RCC 7860 (cell line): ENCODE data around the gene UGT2A3.
A peak's percentile ranks its signal among the peaks of the same experiment; 100 is the strongest.

Source experiments
- DNase-seq: peaks from one replicate; pipeline ENCODE4 v3.0.0-alpha.2; 2015; ENCODE audit warnings: low spot score
- FAIRE-seq: peaks from 2 replicates; lab custom pipeline; 2012; peaks lifted over from hg19 to GRCh38; lab: Jason Lieb, UNC

Gene UGT2A3

DNA sequence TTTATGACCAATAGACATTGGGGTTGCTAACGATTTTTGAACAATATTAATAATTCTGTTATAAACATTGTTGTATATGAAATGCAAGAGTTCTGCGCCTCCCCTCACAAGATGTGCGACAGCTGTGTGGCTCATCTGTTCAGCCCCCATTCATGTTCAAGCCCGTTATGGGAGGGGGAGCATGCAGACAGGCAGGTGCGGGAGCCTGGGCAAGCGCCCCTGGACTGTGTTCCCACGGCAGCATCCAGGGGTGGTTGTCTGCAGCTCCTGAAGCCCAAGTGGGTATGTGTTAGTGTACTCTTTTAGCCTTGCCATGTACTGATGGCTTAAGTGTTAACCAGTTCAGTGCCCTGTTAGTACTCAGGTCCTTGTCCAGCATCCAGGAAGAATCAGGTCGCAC is 34.6 kb downstream of the UGT2A3 start:
- DNase-seq, result no peak
- no peak for FAIRE-seq

DNA sequence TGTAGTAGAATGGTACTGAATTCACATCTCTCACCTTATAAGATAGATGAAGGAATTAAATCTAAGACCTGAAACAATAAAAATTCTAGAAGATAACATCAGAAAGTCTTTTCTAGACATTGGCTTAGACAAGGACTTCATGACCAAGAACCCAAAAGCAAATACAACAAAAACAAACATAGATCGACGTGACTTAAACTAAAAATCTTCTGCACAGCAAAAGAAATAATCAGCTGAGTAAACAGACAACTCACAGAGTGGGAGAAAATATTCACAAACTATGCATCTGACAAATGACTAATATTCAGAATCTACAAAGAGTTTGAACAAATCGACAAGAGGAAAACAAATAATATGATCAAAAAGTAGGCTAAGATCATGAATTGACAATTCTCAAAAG is 38.8 kb downstream of the UGT2A3 start:
- DNase-seq (no peak), FAIRE-seq (no peak)

DNA sequence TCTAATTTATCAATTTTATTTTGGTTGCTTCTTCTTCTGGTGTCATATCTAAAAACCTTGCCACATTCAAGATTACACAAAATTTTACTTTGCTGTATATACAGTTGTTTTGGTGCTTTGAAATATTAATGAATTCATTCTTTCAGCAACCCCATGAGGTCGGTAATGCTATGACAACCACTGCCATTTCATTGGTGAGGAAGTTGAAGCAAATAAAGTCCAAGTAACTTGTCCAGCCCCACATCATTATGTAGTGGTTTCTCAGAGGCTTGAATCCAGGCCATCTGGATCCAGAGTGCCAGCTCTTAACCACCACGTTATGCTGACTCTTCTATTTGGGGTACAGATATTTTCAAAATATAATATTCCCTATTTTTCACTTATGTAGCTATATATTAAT is 42.2 kb downstream of the UGT2A3 start:
- DNase-seq (no peak), FAIRE-seq (peak; percentile 24)

- peak; percentile 63 for FAIRE-seq
- no peak for DNase-seq
Measured at GRCh38 chr4:68907788-68908700, 43.6 kb downstream of the UGT2A3 start.

GRCh38 chr4:68907245-68907644 is 44.4 kb downstream of the UGT2A3 start:
- DNase-seq, result no peak
- FAIRE-seq, result no peak

GRCh38 chr4:68906780-68907137 is 44.8 kb downstream of the UGT2A3 start:
- DNase-seq, result no peak
- FAIRE-seq, result no peak

DNA sequence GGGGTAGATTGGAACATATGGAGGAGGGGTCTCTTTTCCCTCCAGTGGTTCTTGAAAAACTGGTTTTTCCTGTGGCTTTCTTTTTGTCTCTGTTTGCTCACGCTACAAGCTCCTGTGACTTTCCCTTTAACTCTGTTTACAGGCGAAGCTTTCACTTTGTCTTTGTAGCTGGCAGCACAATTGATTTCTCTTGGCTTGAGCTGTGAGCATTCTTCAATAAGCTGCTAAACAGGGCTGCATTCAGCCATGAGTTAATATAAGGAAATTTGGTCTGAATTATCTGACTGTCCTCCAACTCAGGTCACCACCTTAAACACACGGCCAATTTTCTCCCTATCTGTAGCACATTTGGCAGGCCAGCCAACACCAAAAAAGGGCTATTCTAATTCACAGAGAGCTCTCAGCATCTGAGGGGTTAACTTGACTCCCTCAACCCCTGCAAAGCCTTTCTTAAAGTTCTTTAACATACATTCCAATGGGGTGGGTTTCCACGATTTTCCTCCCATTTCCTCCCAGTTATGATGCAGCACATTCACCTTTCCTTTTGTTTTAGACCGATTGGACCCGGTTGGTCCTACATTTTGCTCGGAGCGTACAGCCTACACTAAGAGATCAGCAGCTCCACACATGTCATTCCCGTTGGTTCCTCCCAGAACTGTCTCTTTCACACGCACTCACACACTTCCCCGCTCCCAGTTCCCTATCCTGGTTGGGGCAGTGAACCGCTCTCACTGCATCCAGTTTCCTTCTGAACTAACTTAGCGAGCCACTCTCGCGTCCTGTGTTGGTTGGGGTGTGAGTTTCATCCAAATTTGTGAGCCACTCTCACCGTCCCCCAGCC is 45.4 kb downstream of the UGT2A3 start:
- no peak for DNase-seq
- FAIRE-seq, result no peak

DNA sequence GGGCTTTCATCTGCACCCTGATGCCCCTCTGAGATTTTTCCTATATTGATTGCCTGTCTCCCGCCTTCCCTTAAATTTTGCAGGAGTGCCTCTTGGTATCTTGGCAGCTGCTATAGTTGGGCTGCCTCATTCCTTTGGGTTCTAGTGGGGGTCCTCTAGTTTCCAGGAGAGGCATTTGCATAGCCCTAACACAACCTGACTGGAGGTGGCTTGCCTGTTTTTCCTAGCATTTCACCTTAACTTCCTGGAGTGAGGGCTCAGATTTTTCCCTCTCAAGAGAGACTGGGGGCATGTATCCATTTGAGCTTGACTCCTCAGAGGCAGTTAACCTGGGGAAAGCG is 46.0 kb downstream of the UGT2A3 start:
- FAIRE-seq (no peak), DNase-seq (no peak)

GRCh38 chr4:68904786-68905185 is 46.8 kb downstream of the UGT2A3 start:
- DNase-seq, result peak; percentile 13
- no peak for FAIRE-seq

DNA sequence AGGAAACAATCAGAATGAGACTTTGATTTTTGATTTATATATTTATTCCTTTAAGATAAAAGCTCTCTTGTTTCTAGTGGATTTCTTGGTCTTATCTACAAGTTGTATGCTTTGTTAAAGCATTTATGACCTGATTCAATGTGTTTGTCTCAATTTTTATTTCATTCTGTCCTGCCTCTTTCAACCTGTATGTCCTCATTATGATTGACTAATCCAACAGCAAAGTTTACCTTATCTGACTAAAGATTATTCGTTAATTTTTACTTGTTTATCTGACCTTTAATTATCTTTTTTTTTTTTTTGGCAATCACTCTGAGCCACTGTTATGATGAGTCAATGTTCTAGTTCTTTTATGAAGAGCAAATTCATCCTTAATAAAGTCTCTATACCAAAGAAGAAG is 54.9 kb downstream of the UGT2A3 start:
- DNase-seq, result no peak
- peak; percentile 51 for FAIRE-seq

DNA sequence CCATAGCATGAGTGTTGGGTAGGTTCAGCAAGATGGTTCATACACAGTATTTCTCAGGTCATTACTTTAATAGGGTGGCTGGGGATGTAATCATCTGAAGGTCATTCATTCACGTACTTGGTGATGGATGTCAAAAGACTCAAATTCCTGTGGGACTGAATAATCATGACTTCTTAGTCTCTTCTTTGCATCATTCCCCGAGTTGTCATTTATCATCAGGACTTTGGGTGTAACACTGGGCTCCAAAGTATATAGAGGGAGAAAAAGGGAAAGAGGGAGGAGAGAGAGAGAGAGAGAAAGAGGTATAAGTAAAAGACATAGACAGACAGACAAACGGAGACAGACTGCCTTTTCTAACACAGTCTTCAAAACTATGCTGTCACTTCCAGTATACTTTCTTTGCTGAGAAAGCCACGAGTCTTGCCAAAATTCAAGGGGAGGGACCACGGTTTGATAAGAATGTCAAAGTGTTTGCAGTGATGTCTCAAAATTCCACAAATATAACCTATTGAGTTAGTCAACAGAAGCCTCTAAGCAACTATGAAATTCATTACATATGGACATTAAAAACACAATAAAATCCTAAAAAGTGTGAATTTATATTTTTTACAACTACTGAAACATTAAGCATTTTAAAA is 55.9 kb downstream of the UGT2A3 start:
- DNase-seq (peak; percentile 78), FAIRE-seq (peak; percentile 93)

GRCh38 chr4:68892861-68893260 is 58.7 kb downstream of the UGT2A3 start:
- DNase-seq (no peak), FAIRE-seq (no peak)

GRCh38 chr4:68891678-68892077 is 59.9 kb downstream of the UGT2A3 start:
- DNase-seq, result no peak
- FAIRE-seq, result no peak

DNA sequence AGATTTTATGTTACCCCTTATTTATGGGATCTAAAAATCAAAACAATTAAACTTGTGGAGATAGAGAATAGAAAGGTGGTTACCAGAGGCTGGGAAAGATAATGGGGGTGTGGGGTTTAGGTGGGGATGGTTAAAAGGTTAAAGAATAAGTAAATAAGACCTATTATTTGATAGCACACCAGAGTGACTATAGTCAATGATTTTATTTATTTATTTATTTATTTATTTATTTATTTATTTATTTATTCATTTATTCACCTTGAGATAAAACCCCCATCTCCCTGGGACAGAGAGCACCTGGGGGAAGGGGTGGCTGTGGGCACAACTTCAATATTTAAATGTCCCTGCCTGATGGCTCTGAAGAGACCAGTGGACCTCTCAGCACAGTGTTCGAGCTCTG is 66.1 kb downstream of the UGT2A3 start:
- FAIRE-seq (no peak), DNase-seq (no peak)

DNA sequence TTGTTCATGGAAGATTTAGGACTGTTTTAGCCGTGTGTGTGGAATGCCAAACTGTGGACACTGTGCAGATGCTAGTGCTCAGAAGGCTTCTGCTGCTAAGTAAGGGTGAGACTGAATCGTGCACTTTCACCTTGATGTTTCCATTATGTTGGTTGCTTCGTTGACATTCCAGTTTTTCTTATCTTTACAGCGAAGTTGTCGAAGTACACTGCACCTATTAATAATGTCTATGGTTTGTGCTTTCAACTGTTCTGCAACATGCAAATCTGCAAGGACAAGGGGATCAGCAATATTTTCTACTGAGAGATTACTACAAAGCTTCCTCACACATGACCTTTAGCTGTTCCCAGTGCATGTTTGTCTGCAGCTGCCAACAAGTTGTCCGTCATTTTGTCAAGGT is 67.7 kb downstream of the UGT2A3 start:
- no peak for DNase-seq
- FAIRE-seq, result no peak
